Right atrium auricular region (tissue), 2 donors: Measurements from ENCODE around the gene PRDM5. TPM values are rescaled to one million over a fixed set of nuclear protein-coding genes. Genes with fewer than 3 reads are reported as not detected.

Experiments used
- DNase-seq: peaks from one replicate; pipeline ENCODE4 v3.0.0-alpha.2; 2019; ENCODE audit warnings: low spot score
- H3K27ac ChIP-seq, 2 donors: fragments of 200-600 bp; sonication (generic); 1 replicate in 1 of 2; 2 replicates in 1 of 2; pipeline ENCODE4 v1.5.1; 2016 to 2019
- H3K27me3 ChIP-seq, 2 donors: fragments of 200-600 bp; sonication (generic); one replicate each; pipeline versions ENCODE4 v1.5.1 to v1.6.0; 2017 to 2019
- H3K36me3 ChIP-seq: fragments of 200-600 bp; sonication (generic); one replicate; pipeline ENCODE4 v1.5.1; 2016
- H3K4me1 ChIP-seq, 2 donors: fragments of 200-600 bp; sonication (generic); one replicate each; pipeline versions ENCODE4 v1.5.1 to v1.6.0; 2017 to 2019
- H3K4me3 ChIP-seq, 2 donors: fragments of 200-600 bp; sonication (generic); 1 replicate in 1 of 2; 2 replicates in 1 of 2; pipeline ENCODE4 v1.5.1; 2017 to 2019; ENCODE audit warnings: mild to moderate bottlenecking in 1 of 2, moderate library complexity in 1 of 2
- H3K9me3 ChIP-seq, 2 donors: fragments of 200-600 bp; sonication (generic); one replicate each; pipeline ENCODE4 v1.5.1; 2019
- CTCF ChIP-seq, 2 donors: fragments of 200-600 bp; sonication (generic); IDR thresholded peaks; one replicate each; pipeline ENCODE4 v1.5.1; 2019; ENCODE audit warnings: antibody characterized with exemption in 2 of 2
- total RNA-seq, 2 donors: library from RNA; depleted of rRNA; stranded (reverse); fragments of >200 nt; gene quantifications; one replicate each; pipeline ENCODE4 v1.1.0, GENCODE V29; 2016

PRDM5 gene
- total RNA-seq, 2 donors from 2014 or later = 8.1 to 12.8 TPM

GRCh38 chr4:120960656-120961267 is 38.2 kb upstream of the PRDM5 start:
- no peaks in the 10 kb centered on the region for H3K4me1 ChIP-seq
- H3K4me3 ChIP-seq = no peak overlapping the region
- no peaks in the 10 kb centered on the region for H3K27me3 ChIP-seq
- no peaks in the 10 kb centered on the region for H3K9me3 ChIP-seq
- no peak overlapping the region for H3K27ac ChIP-seq
- DNase-seq = no peak
- no peak for TF ChIP-seq CTCF (IDR thresholded peaks at IDR 0.05)
- H3K36me3 ChIP-seq = no peaks in the 10 kb centered on the region

- Histone ChIP-seq H3K4me1 (no peaks in the 10 kb centered on the region), H3K27me3 (no peaks in the 10 kb centered on the region), H3K9me3 (peaks cover 0 to 28% of the 10 kb centered on the region in 2 donors), H3K27ac (no peak overlapping the region), H3K36me3 (no peaks in the 10 kb centered on the region), H3K4me3 (no peak overlapping the region)
- no peak for TF ChIP-seq CTCF (IDR thresholded peaks at IDR 0.05)
- no peak for DNase-seq
Observed at GRCh38 chr4:120948382-120948781, 25.9 kb upstream of the PRDM5 start.

- Histone ChIP-seq H3K4me3 (no peak overlapping the region), H3K27ac (no peak overlapping the region), H3K27me3 (no peaks in the 10 kb centered on the region), H3K4me1 (no peaks in the 10 kb centered on the region), H3K9me3 (no peaks in the 10 kb centered on the region), H3K36me3 (no peaks in the 10 kb centered on the region)
- TF ChIP-seq CTCF (IDR thresholded peaks at IDR 0.05) = no peak
- DNase-seq = no peak
Observed at GRCh38 chr4:120942776-120943175, 20.2 kb upstream of the PRDM5 start.

GRCh38 chr4:120940547-120940946 is 18.0 kb upstream of the PRDM5 start:
- no peak for DNase-seq
- Histone ChIP-seq H3K4me1 (no peaks in the 10 kb centered on the region), H3K27me3 (no peaks in the 10 kb centered on the region), H3K27ac (no peak overlapping the region), H3K36me3 (no peaks in the 10 kb centered on the region), H3K4me3 (no peak overlapping the region), H3K9me3 (peaks cover 0 to 6% of the 10 kb centered on the region in 2 donors)
- peak in 1 of 2 donors; percentile 40 for TF ChIP-seq CTCF (IDR thresholded peaks at IDR 0.05)

GRCh38 chr4:120939693-120940092 is 17.2 kb upstream of the PRDM5 start:
- no peak overlapping the region for H3K4me3 ChIP-seq
- H3K27ac ChIP-seq = no peak overlapping the region
- no peaks in the 10 kb centered on the region for H3K4me1 ChIP-seq
- peaks cover 0 to 6% of the 10 kb centered on the region in 2 donors for H3K9me3 ChIP-seq
- no peaks in the 10 kb centered on the region for H3K27me3 ChIP-seq
- no peak for DNase-seq
- H3K36me3 ChIP-seq = no peaks in the 10 kb centered on the region
- TF ChIP-seq CTCF (IDR thresholded peaks at IDR 0.05) = no peak

- TF ChIP-seq CTCF (IDR thresholded peaks at IDR 0.05) = no peak
- Histone ChIP-seq H3K36me3 (no peaks in the 10 kb centered on the region), H3K27me3 (no peaks in the 10 kb centered on the region), H3K4me1 (no peaks in the 10 kb centered on the region), H3K27ac (no peak overlapping the region), H3K9me3 (no peaks in the 10 kb centered on the region), H3K4me3 (no peak overlapping the region)
- DNase-seq = no peak
Observed at GRCh38 chr4:120929847-120930246, 7.3 kb upstream of the PRDM5 start.
